ENCODE measurements around the gene C6orf62.
A peak's percentile ranks its signal among the peaks of the same experiment; 100 is the strongest.
"Not testable (repeated sequence)": the region's sequence is repeated elsewhere in the genome, so short reads cannot be mapped to it uniquely, and the experiment has no call there.

The C6orf62 gene

GRCh38 chr6:24668997-24669361, 50.0 kb downstream of the C6orf62 start:
- FAIRE-seq (no peak), DNase-seq (ENCODE audit: low spot score) (no peak)

GRCh38 chr6:24668066-24668996, 50.6 kb downstream of the C6orf62 start:
- not testable (repeated sequence) for FAIRE-seq; DNase-seq (ENCODE audit: low spot score)

- FAIRE-seq (no peak), DNase-seq (ENCODE audit: low spot score) (peak; percentile 22)
Measured at GRCh38 chr6:24667378-24667803, 51.6 kb downstream of the C6orf62 start.

- no peak for FAIRE-seq
- DNase-seq (ENCODE audit: low spot score) = peak; percentile 88
Measured at GRCh38 chr6:24666641-24667377, 52.1 kb downstream of the C6orf62 start, which contains the start of the genes ACOT13 and TDP2. Gene ACOT13, plus strand, starts transcription at chr6:24667077. Its CDS starts 187 bp downstream, at chr6:24667264. Gene TDP2, minus strand, starts transcription at chr6:24666899. Its CDS starts 37 bp downstream, at chr6:24666862.

GRCh38 chr6:24666097-24666640, 52.8 kb downstream of the C6orf62 start:
- DNase-seq (ENCODE audit: low spot score) (no peak), FAIRE-seq (no peak)

GRCh38 chr6:24664046-24664987, 54.6 kb downstream of the C6orf62 start:
- FAIRE-seq (no peak), DNase-seq (ENCODE audit: low spot score) (no peak)

GRCh38 chr6:24663189-24663588, 55.8 kb downstream of the C6orf62 start:
- FAIRE-seq (no peak), DNase-seq (ENCODE audit: low spot score) (no peak)

- DNase-seq (ENCODE audit: low spot score) = no peak
- FAIRE-seq = no peak
Measured at GRCh38 chr6:24662236-24662635, 56.7 kb downstream of the C6orf62 start.

GRCh38 chr6:24661759-24662158, 57.2 kb downstream of the C6orf62 start:
- DNase-seq (ENCODE audit: low spot score); FAIRE-seq: not testable (repeated sequence)

- FAIRE-seq = no peak
- no peak for DNase-seq (ENCODE audit: low spot score)
Measured at GRCh38 chr6:24660105-24660504, 58.8 kb downstream of the C6orf62 start.

- no peak for FAIRE-seq
- DNase-seq (ENCODE audit: low spot score) = no peak
Measured at GRCh38 chr6:24659561-24659960, 59.4 kb downstream of the C6orf62 start.

GRCh38 chr6:24658573-24659560, 60.1 kb downstream of the C6orf62 start:
- no peak for FAIRE-seq
- DNase-seq (ENCODE audit: low spot score) = no peak

- FAIRE-seq (no peak), DNase-seq (ENCODE audit: low spot score) (no peak)
Measured at GRCh38 chr6:24655215-24655614, 63.7 kb downstream of the C6orf62 start.

All from RCC 7860 (cell line).